ENCODE measurements around the gene CNPPD1. TPM values are rescaled to one million over a fixed set of nuclear protein-coding genes. Genes with fewer than 3 reads are reported as not detected.

CNPPD1 gene
- total RNA-seq, 1 donor from 2014 or later = 37.8 TPM

DNA sequence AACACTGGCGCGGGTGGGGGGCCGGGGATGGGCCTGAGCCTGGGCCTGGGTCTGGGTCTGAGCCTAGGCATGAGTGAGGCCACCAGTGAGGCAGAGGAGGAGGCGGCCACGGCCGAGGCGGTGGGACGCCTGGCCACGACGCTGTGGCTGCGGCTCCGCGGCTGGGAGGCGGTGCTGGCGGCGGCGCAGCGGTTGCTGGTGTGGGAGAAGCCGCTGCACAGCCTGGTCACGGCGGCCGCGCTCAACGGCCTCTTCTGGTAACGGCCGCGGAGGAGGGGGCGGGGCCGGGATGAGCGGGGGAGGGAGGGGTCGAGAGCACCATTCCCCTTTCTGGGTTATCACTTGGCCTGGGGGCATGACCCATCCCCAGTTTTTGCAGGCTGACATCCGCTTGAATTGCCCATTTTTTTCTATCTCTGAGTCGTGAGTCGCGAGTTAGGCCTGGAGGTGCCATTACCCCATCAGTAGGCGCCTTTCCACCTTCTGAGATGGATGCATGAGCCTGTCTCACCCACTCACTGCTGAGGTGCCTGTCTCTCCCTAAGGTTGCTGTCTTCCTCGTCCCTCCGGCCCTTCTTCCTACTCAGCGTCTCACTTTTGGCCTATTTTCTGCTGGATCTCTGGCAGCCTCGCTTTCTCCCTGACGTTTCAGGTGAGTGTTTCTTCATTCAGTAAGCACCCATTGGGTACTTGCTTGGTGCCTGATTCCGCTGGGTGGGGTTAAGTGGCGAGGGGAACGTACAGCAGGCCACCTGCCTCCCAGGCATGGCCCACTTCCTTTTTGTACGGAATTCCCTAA lies 1.9 kb upstream of the CNPPD1 start:
- Mint-ChIP-seq H3K9me3 (no peaks in the 10 kb centered on the region), H3K36me3 (peaks cover 11% of the 10 kb centered on the region), H3K4me1 (ENCODE audit: unreplicated experiment) (peaks cover 13% of the 10 kb centered on the region), H3K27me3 (no peaks in the 10 kb centered on the region), H3K27ac (peak overlapping the region; percentile 88), H3K4me3 (peak overlapping the region; percentile 95)
- DNase-seq (ENCODE audit: extremely low spot score, unreplicated experiment) = peak; percentile 74
- TF ChIP-seq, protein P1, sequence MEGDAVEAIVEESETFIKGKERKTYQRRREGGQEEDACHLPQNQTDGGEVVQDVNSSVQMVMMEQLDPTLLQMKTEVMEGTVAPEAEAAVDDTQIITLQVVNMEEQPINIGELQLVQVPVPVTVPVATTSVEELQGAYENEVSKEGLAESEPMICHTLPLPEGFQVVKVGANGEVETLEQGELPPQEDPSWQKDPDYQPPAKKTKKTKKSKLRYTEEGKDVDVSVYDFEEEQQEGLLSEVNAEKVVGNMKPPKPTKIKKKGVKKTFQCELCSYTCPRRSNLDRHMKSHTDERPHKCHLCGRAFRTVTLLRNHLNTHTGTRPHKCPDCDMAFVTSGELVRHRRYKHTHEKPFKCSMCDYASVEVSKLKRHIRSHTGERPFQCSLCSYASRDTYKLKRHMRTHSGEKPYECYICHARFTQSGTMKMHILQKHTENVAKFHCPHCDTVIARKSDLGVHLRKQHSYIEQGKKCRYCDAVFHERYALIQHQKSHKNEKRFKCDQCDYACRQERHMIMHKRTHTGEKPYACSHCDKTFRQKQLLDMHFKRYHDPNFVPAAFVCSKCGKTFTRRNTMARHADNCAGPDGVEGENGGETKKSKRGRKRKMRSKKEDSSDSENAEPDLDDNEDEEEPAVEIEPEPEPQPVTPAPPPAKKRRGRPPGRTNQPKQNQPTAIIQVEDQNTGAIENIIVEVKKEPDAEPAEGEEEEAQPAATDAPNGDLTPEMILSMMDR (conservative IDR thresholded peaks at IDR 0.05) = no peak

DNA sequence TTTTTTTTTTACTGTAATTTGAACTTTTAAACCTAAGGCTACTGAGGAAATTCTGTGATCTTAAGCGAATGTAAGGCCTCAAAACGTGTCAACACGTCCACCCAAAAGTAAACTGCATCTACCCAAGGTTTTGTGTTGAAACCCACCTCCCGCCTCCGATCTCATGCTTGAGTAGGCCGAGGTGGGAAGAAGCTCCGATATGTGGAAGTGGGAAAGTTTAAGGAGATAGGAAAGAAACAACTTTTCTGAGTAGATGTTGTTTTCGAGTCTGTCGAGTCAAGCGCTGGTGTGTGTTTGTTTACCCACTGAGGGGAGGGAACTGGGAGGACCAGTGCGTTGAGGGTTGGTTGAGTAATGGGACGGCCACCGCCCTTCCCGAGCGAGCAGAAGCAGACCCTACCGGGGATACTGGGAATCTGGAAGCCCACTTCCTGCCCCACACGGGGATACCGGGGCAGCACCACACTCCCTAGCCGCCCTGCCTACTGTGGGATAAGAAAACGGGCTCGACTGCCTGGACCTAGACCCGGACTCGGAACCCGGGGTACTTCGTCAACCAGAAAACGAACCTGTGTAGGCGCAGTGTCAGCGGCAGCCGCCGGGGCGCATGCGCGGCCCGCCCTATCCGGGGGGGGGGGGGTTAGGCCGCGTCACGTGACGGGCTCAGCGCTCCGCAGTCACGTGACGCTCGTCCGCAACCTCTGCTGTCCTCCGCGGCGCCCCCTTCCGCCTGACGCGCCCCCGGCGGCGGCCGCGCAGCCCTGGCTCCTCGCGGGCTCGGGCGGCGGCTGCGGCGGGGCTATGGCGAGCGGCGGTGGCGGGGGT lies 1.0 kb upstream of the CNPPD1 start, which contains the start of gene RETREG2:
Gene RETREG2, plus strand, starts transcription at position 724 of the 825 bp plus-strand sequence. Its CDS starts 78 bp downstream, at position 802.
- TF ChIP-seq, protein P1 (conservative IDR thresholded peaks at IDR 0.05) = peak; percentile 53
- Mint-ChIP-seq H3K4me1 (ENCODE audit: unreplicated experiment) (peaks cover 13% of the 10 kb centered on the region), H3K27ac (peak within 1 kb of the TSS; percentile 99), H3K36me3 (peaks cover 11% of the 10 kb centered on the region), H3K4me3 (peak within 1 kb of the TSS; percentile 96), H3K9me3 (no peaks in the 10 kb centered on the region), H3K27me3 (no peaks in the 10 kb centered on the region)
- DNase-seq (ENCODE audit: extremely low spot score, unreplicated experiment) = peak; percentile 87

DNA sequence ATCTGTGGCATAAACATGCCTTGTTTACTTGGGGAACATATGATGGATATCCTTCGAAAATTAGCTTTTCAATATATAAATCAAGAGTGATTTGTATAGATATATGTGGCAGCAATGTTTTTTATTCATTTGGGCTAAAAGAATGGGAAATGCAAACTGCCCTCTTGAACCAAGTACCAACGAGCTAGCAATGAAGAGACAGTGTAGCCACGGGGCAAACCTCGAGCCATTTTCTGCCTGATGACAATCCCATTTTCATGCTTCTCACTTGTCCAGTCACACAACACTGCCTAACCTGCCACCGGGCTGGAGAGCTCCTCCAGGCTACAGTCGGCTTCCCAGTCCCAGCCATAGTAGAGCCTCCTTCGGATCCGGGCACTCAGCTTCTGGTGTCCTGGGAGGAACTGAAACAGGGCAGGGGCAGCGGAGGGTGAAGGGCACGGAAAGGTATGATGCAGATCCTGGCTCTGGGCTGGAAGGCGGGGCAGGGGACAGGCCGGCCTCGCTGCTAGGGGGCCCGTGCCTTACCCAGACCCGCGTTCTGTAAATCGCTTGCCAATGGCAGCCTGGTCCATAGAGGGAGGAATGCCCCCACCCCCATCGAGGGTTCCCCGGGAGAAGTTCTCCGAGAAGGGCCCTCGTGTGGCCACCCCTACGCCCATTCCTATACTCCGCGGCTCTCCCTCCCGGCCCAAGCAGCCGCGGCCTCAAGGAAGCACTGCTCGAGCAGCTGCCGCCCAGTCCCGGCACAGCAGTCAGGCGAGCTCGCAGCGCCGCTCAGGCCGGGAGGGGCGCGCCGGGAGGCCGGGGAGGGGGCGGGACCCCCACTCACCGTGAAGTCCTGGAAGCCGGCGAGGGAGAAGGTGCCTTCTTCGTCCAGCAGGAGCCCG lies 552 bp downstream of the CNPPD1 start:
- no peaks in the 10 kb centered on the region for H3K9me3 Mint-ChIP-seq
- peak overlapping the region; percentile 85 for H3K27ac Mint-ChIP-seq
- DNase-seq (ENCODE audit: extremely low spot score, unreplicated experiment) = peak; percentile 75

DNA sequence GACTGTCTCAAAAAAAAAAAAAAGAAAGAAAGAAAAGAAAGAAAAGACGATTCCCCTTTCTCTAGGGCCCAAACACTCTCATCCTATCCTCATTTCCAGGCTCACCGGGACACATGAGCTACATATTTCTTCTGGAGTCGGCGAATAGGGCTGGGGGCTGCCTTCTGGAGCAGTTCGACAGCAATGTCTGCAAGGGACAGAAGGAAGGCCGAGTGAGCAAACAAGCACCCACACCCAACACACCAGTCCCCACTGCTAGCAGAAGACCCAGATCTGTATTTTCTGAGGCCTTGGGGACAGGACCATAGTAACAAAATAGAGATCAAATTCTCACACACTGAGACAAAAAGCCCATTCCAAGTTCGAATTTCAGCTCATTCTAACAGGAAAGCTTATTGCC lies 1.2 kb downstream of the CNPPD1 start:
- H3K9me3 Mint-ChIP-seq = no peaks in the 10 kb centered on the region
- H3K4me3 Mint-ChIP-seq = peak overlapping the region; percentile 96
- peak overlapping the region; percentile 85 for H3K27ac Mint-ChIP-seq
- H3K36me3 Mint-ChIP-seq = peaks cover 10% of the 10 kb centered on the region
- no peaks in the 10 kb centered on the region for H3K27me3 Mint-ChIP-seq
- H3K4me1 Mint-ChIP-seq (ENCODE audit: unreplicated experiment) = peaks cover 13% of the 10 kb centered on the region
- TF ChIP-seq, protein P1 (conservative IDR thresholded peaks at IDR 0.05) = no peak
- DNase-seq (ENCODE audit: extremely low spot score, unreplicated experiment) = no peak

More for the DNA sequence above, 552 bp downstream of the CNPPD1 start:
- Mint-ChIP-seq H3K36me3 (peaks cover 17% of the 10 kb centered on the region), H3K4me1 (ENCODE audit: unreplicated experiment) (peaks cover 13% of the 10 kb centered on the region), H3K4me3 (peak overlapping the region; percentile 96), H3K27me3 (no peaks in the 10 kb centered on the region)
- TF ChIP-seq, protein P1 (conservative IDR thresholded peaks at IDR 0.05) = peak; percentile 34

DNA sequence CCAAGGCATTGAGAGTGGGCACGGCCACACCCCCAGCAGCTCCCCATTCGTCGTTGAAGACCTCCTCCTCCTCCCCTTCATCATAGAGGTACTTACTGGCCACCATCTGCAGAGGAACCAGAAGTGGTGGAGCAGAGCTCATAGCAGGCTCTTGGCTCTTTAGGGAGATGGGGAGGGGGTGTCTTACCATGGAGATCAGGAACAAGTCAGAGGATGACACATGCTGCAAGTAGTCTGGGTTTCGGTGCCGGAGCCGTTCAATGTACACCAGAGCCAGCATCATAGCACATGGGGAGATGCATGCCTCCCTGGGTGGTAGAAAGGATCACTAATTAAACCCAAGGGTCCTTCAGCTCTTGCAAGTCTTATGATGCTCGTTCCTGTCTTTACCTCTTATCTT lies 1.9 kb downstream of the CNPPD1 start:
- no peak overlapping the region for H3K4me3 Mint-ChIP-seq

More for the DNA sequence above, 1.9 kb downstream of the CNPPD1 start:
- Mint-ChIP-seq H3K9me3 (no peaks in the 10 kb centered on the region), H3K27ac (peak overlapping the region; percentile 14), H3K4me1 (ENCODE audit: unreplicated experiment) (peaks cover 13% of the 10 kb centered on the region), H3K27me3 (no peaks in the 10 kb centered on the region), H3K36me3 (peaks cover 10% of the 10 kb centered on the region)
- no peak for DNase-seq (ENCODE audit: extremely low spot score, unreplicated experiment)
- TF ChIP-seq, protein P1 (conservative IDR thresholded peaks at IDR 0.05) = no peak
